Left colon (tissue), 2 donors: ENCODE results near the gene CD3D. TPM values are rescaled to one million over a fixed set of nuclear protein-coding genes. Genes with fewer than 3 reads are reported as not detected.
A peak's percentile ranks its signal among the peaks of the same experiment; 100 is the strongest.

ENCODE experiments used
- ATAC-seq: fragments of 200-7000 bp; cut with Tn5 transposase; one replicate; pipeline ENCODE4 v1.9.1; 2020; ENCODE audit warnings: mild to moderate bottlenecking, moderate library complexity
- DNase-seq, 2 donors: peaks; one replicate each; pipeline ENCODE4 v3.0.0-alpha.2; 2020
- intact Hi-C, 2 donors: fragments of 100-400 bp; cut with DNase I in 1 of 2; cut with micrococcal nuclease in 1 of 2; formaldehyde crosslinking; loops; one replicate each; pipeline versions ENCODE4 v1.11.2 to v1.14.0; 2022; cut with DNase I, micrococcal nuclease
- total RNA-seq, 2 donors: library from RNA; stranded (reverse); fragmentation: NEBNext Ultra II Directional; extraction: Animal tissue kit (Norgen Biotek cat#: 25700); gene quantifications; one replicate each; pipeline ENCODE4 v1.2.1, GENCODE V29; 2021
- donor health status: DM: no; HTN: no; CAD: no.
- donor health status: DM: yes; HTN: yes; CAD: no.

The CD3D gene
- total RNA-seq, 2 donors from 2014 or later = 4.3 to 8.0 TPM

DNA sequence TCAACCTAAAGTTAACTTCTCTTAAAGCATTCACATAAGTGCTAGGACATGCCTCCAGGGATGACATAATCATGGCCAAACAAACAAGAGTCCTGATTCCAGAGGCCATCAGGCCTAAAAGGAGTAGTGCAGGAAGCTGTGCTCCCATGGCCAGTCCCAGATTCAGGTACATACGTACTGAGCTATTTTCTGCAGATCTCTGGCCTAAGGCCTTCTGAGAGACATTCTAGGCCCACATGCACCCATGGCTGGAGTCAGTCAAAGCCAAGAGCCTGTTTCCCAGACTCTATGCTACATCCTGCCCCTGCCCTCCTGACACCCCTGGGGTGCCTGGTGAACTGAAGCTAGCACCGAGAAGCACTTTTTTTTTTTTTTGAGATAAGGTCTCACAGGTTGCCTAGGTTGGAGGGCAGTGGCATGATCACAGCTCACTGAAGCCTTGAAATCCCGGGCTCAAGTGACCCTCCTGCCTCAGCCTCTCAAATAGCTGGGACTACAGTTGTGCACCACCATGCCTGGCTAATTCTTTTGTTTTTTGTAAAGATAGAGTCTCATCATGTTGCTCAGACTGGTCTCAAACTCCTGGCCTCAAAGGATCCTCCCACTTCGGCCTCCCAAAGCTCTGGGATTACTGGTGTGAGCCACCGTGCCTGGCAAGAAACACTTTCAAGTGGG, 553 bp downstream of the CD3D start:
- DNase-seq = no peak
- no peak for ATAC-seq
- intact Hi-C loops = no loop called here

DNA sequence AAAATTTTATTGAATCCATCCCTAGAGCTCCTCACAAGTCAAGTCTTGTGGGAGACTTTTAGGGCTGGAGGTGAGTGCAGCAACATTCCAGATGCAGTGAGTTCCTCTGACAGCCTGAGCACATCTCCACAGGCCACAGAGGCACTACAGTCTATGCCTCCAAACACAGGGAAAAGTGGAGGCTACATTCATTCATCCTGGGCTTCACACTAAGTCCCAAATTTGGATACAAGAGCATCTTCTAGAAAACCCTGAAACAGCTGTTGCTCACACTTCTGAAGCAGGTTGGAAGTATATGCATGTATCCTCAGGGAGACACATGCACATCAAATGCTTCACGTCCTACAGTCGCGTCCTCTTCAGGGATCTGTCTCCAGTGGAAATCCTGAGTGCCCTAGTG, 1.2 kb downstream of the CD3D start:
- ATAC-seq (no peak), DNase-seq (no peak)
- intact Hi-C loops = no loop called here

DNA sequence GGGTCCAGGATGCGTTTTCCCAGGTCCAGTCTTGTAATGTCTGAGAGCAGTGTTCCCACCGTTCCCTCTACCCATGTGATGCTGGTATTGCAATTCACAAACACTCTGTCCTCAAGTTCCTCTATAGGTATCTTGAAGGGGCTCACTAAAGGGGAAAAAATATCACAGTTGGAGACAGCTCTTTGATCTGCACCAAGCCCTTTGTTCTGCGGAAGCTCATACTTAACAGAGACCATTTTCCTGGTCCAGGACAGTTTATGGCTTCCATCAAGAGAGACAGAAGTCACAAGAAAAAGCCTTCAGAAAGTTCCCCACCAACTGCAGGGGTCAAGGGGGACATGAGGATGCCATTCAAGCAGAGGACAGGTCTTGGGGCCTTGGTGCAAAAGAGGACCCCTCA, 2.1 kb downstream of the CD3D start:
- ATAC-seq (no peak), DNase-seq (no peak)
- intact Hi-C loops = no loop called here

DNA sequence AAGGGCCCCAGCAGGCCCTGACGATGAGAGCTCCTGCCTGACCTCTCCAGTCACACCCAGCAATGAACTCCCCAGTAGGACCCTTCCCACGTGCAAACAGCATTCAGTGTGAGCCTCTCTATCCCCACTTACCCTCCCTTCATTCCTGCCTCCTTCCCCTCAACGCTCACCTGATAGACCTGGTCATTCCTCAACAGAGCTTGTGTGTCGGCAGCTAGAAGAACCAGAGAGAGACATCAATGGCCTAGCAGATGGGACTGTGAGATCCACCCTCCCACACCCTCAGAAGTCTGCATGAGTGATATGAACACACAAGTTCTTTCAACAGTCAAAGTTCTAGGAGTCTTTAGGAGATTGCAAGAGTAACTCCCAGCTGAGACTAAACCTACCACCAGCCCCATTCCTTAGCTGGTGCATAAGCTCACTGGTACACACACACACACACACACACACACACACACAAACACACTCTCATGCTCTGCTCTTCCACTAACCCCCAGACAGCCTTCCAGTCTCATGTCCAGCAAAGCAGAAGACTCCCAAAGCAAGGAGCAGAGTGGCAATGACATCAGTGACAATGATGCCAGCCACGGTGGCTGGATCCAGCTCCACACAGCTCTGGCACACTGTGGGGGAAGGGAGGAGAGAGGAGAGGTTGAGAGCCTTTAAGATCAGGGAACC, 3.1 kb downstream of the CD3D start:
- DNase-seq = no peak
- ATAC-seq = no peak
- intact Hi-C loops = no loop called here

DNA sequence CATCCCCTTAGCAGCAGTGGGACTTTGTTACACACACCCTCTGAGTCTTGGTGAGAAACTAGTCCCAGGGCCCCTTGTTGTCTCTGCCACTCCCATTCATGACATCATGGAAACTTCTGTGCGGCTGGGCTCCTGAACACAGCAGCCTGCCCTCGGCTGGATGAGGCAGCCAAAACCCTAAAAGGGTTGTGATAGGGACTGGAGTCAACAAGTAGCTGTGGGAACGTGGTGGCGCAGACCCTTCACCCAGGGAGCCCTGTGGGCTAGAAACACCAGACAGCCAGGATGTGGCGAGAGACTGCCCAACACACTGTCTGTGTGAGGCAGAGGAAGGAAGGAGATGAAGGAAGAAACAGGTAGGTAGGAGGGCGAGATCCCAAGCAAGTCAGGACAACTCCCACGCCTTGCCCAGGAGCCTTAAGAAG, 3.9 kb downstream of the CD3D start:
- intact Hi-C loops = no loop called here
- peak; percentile 76 for ATAC-seq
- DNase-seq = peak in 1 of 2 donors; percentile 48

DNA sequence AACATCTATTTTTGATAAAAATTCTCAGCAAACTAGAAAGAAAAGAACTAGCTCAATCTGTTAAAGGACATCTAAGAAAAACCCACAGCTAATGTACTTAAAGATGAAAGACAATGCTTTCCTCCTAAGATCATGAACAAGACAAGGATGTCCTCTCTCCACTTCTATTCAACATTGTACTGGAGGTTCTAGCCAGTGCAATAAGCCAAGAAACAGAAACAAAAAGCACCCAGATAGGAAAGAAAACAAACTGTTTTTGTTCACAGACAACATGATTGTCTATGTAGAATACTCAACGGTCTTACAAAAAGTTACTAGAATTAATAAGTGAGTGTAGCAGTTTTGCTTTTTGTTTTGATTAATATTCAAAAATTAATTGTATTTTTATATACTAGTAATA, 7.8 kb downstream of the CD3D start:
- no peak for ATAC-seq
- no peak for DNase-seq
- intact Hi-C loops = no loop called here

DNA sequence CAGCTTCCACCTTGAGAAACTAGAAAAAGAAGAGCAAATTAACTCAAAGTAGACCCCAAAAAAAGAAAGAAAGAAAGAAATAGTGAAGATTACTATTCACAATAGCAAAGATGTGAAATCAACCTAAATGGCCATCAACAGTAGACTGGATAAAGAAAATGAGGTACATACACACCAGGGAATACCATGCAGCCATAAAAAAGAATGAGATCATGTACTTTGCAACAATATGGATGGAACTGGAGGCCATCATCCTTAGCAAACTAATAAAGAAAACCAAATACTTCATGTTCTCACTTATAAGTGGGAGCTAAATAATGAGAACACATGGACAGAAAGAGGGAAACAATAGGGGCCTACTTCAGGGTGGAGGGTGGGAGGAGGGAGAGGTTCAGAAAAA, 13.8 kb downstream of the CD3D start:
- intact Hi-C loops = no loop called here
- ATAC-seq (no peak), DNase-seq (no peak)

DNA sequence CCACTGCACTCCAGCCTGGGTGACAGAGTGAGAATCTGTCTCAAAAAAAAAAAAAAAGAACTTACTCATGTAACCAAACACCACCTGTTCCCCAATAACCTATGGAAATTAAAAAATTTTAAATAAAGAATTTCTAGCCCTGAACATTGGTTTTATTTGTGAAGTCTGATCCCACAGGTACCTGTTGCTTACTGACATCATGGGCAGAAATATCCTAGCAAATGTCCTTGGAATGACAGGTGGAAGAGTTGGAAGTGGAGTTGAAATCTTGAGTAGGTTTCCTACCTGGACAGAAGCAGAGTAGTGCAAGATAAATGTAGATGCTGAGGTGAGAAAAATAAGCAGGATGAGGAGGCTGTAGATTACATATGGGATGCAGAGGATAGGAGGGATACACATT, 17.2 kb downstream of the CD3D start:
- intact Hi-C loops = no loop called here

DNA sequence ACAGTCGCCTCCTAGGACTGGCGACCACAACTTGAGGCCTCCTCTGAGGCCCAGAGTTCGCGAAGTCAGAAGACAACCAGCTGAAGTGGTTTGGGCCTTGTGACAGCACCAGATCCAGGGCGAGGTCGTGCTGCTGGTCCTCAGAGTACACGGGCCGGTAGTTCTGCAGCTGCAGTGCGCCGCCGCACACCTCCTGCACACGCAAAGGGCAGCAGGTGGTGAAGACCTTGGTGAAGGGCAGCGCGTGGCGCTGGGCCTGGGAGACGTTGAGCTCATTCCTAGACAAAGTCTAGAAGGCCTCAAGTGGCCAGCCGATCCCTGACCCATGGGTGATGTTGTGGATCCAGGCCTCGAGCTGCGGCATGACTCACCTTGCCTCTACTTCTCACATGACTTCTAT, 19.8 kb downstream of the CD3D start:
- intact Hi-C loops = no loop called here
- DNase-seq (no peak), ATAC-seq (no peak)

More for the DNA sequence above, 17.2 kb downstream of the CD3D start:
- no peak for ATAC-seq
- DNase-seq = no peak

DNA sequence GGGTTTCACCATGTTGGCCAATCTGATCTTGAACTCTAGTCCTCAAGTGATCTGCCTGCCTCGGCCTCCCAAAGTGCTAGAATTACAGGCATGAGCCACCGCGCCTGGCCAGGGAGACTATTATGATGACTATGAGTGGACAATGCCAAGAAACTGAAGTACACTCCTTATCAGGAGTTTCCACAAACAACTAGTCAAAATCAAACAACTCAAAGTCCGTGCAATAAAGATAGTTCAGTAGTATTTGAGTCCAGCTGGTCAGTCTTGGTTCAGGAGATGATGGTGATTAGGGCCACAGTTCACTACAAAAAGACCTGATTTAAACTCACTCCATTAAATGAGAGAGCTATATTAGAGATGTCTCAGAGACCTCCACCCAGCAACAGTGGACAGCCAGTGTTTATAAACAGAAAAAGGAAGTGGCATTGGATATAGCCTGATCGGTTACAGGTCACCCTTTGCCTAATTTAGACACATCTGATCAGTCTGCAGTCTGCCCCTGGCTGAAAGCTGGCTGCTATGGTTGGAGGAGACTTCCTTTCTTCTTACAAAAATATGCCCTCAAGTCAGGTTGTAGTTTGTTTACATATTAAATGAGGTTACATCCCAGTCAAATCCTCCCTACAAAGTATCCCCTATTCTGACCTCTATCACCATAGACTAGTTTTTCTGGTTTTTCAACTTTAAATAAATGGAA, 21.0 kb downstream of the CD3D start:
- DNase-seq (peak; percentile 57 to 68), ATAC-seq (peak; percentile 85)
- intact Hi-C loops = no loop called here

DNA sequence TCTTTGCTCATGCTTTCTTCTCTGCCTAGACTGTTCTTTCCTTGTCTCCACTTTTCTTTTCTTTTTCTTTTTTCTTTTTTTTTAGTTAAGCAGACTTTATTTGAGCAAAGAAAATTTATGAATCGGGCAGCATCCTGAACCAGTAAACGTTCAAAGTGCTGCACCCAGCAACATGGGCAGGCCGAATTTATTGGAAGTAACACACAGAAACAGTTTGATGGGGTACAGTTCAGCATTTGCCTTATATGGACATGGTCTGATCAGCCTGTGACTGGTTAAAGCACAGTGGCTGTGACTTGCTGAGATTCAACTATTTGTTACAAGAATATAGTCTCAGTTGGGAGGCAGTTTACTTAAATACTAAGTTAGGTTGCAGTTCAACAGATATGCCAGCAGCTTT, 22.0 kb downstream of the CD3D start:
- DNase-seq (no peak), ATAC-seq (no peak)
- intact Hi-C loops = no loop called here

DNA sequence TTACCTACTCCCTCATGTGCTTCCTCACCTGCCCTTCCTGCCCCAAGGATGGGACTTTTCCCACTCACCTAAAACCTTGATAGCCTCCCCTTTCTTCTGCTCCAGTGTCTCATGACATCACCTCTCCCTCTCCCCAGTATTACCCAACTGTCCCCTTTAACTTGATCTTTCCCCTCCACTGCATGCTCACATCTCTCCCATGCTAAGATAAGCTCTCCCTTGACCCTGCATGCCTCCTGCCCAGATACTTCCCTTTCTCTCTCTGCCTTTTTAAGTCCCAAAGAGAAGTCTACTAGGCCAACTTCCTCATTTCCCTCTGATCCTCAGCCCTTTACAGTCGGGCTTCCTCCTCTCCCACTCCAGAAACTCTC, 23.2 kb downstream of the CD3D start:
- intact Hi-C loops = no loop called here
- DNase-seq (no peak), ATAC-seq (no peak)

DNA sequence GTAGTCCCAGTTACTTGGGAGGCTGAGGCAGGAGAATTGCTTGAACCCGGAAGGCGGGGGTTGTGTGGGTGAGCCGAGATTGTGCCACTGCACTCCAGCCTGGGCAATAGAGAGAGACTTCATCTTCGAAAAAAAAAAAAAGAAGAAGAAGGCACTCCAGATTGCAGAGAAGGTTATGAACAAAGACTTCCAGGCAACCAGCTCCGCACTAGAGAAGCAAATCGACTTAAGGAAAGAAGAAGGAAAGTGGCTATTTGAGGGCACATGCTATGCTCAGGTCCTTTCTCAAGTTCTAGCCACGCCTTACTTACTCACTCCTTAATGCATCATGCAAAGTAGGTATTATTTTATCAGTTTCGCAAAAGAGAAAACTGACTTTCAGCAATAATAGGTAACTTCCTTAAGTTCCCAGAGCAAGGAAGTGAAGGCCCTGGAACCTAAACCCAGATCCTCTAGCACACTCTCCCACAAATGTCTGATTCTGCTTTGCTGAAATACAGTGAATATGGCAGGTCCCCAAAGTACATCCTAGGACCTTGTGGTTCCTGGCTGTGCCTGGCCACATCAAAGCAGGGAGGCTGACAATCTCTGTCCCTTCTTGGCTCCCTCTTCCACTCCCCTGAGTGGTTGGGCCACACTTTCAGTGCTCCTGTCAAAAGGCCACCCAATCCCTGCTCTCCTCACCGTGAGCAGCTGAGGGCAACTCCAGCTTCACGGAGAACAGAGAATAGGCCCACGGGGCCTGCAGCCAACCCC, 23.7 kb downstream of the CD3D start:
- no peak for DNase-seq
- ATAC-seq = no peak
- intact Hi-C loops = no loop called here

DNA sequence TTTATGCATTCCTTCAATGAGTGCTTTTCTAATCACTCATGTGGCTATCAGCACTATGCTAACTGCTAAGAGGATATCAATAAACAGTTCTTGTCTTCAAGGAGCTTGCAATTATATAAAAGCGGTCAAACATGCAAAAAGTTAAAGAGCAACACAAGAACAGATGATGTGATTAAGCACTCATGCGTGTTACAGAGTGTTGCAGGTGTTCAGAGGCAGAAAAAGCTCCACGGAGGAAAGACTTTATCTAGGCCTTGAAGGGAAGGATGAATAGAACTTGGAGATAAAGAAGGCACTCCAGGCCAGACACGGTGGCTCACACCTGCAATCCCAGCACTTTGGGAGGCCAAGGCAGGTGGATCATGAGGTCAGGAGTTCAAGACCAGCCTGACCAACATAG, 24.4 kb downstream of the CD3D start:
- intact Hi-C loops = no loop called here
- no peak for ATAC-seq
- DNase-seq = no peak

DNA sequence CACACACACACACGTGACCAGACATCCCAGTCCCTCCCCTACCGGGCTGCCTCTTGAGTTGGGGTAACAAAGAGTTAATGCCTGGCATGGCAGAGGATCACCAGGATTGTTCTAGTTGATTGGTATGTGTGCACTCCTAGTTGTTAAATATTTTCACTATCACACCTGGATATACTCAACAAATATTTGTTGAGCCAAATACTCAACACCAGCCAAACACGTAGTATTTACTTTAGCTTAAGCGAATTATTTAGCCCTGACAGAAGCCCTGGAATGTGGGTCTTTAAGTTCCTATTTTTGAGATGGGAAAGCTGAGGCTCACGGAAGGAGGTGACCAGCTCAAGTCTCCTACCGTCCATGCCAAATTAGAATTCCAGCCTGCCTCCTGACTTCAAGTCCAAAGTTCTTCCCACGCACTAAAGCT, 27.5 kb downstream of the CD3D start:
- DNase-seq = peak in 1 of 2 donors; percentile 33
- intact Hi-C loops = no loop called here
- ATAC-seq = peak; percentile 58

DNA sequence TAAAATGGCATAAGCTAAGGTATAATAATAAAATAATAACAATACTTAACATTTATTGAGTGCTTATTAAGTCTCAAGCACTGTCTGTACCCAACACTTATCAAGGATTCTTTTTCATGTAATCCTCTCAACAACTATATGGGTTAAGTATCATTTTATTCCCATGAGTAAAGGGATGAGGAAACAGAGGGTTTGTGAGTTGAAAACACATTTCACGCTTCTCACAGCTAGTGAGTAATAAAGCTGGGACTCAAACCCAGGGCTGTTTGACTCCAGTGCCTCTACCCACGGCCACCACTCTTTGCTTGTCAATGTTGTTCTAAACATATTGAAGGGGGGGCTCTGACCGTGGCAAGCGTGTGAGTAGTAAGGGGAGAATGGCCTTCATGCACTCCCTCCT, 29.3 kb downstream of the CD3D start:
- no peak for ATAC-seq
- intact Hi-C loops = no loop called here
- no peak for DNase-seq

DNA sequence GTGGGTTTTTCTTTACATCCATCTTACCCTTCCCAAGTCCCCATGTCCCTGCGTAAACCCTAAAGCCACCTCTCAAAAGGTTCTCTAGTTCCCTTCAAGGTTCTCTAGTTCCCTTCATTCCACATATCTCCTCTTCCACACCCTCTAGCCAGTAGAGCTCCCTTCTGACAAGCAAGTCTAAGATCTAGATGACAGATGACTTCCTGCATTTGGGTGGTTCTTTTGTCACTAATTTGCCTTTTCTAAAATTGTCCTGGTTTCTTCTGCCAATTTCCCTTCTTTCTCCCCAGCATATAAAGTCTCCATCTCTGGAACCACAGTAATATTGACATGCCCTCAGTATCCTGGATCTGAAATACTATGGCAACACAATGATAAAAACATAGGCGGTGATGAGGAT, 30.2 kb downstream of the CD3D start:
- ATAC-seq = no peak

DNA sequence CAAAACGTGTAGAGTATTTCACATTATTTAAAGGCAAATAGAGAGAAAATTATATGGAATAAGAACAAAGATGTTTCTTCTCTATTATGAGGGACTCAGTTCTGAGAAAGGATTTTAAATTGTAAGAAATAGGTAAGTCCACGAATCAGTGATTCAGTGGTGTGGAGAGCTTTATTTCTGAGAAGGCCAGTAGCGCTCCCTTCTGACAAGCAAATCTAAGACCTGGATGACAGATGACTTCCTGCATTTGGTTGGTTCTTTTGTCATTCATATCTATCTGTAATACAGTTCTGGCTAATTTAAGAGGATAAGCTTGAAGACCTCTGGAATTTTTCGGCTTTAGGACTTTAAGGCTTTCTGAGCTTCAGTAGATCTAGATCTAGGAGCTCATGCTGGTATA, 31.0 kb downstream of the CD3D start:
- ATAC-seq (no peak), DNase-seq (no peak)
- intact Hi-C loops = no loop called here

More for the DNA sequence above, 30.2 kb downstream of the CD3D start:
- DNase-seq = no peak
- intact Hi-C loops = no loop called here

DNA sequence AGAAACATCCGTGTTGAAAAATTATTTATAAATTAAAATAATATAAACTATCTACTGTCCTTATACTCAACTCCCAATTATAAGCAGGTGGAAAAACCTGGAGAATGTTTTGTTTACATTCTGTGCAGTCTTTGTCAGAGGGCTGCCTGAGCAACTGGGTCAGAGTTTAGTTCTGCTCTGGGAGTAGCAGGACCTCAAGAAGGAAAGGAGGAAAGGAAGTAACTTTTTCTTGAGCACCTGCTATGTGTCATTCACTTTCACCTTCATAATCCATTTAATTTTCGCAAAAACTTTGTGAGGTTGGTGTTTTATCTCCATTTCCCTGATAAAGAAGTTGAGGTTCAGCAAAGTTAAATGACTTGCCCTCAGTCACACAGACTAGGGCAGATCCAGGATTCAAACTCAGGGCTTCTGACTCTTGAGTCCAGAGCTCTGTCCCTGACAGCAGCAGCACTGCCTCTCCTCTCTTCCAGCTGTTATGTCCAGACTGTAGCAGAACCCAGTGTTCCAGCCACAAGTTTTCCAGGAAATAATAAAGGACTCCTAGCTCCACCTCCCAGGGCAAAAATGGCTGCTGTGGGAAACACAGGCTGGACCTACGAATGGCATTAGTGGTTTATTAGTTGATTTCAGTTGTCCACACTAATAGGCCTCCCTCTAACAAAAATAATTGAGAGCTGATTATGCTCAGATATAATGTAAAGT, 31.6 kb downstream of the CD3D start:
- ATAC-seq (peak; percentile 48), DNase-seq (peak in 1 of 2 donors; percentile 51)
- intact Hi-C loops = no loop called here
